OCI-LY1 (cell line): ENCODE measurements around the gene KRTAP10-9.

Experiments used
- H2AFZ ChIP-seq: fragments of 200-600 bp; sonication (generic), shearing (Covaris generic); 2 replicates; pipeline ENCODE4 v1.6.0; 2014; ENCODE audit warnings: antibody characterized with exemption, mild to moderate bottlenecking, low read length
- H3F3A ChIP-seq: fragments of 200-600 bp; sonication (generic), shearing (Covaris generic); 2 replicates; pipeline ENCODE4 v1.6.0; 2014; ENCODE audit warnings: mild to moderate bottlenecking, antibody characterized with exemption, low read length, moderate library complexity; ENCODE audit not compliant: insufficient read depth
- H3K27ac ChIP-seq: fragments of 200-600 bp; sonication (generic); 2 replicates; pipeline ENCODE4 v1.5.1; 2014; ENCODE audit warnings: low read length, mixed run types, mild to moderate bottlenecking, low read depth; ENCODE audit not compliant: poor library complexity, severe bottlenecking
- H3K27me3 ChIP-seq: fragments of 200-600 bp; sonication (generic); 2 replicates; pipeline ENCODE4 v1.6.0; 2014; ENCODE audit warnings: antibody characterized with exemption, mild to moderate bottlenecking, low read length, moderate library complexity; ENCODE audit not compliant: insufficient read depth
- H3K36me3 ChIP-seq: fragments of 200-600 bp; sonication (generic); 2 replicates; pipeline ENCODE4 v1.6.1; 2014; ENCODE audit warnings: mild to moderate bottlenecking, antibody characterized with exemption, low read length, moderate library complexity, mixed read lengths; ENCODE audit not compliant: insufficient read depth
- H3K4me1 ChIP-seq: fragments of 200-600 bp; sonication (generic); 2 replicates; pipeline ENCODE4 v1.5.1; 2014; ENCODE audit warnings: mild to moderate bottlenecking, low read length, moderate library complexity; ENCODE audit not compliant: insufficient read depth, severe bottlenecking
- H3K4me2 ChIP-seq: fragments of 200-600 bp; sonication (generic), shearing (Covaris generic); 2 replicates; pipeline ENCODE4 v1.6.1; 2014; ENCODE audit warnings: low read length
- H3K4me3 ChIP-seq: fragments of 200-600 bp; sonication (generic); 2 replicates; pipeline ENCODE4 v1.5.1; 2014; ENCODE audit warnings: low read length, low read depth, mild to moderate bottlenecking, mixed read lengths; ENCODE audit not compliant: poor library complexity, severe bottlenecking
- H3K79me2 ChIP-seq: fragments of 200-600 bp; shearing (Covaris generic); 2 replicates; pipeline ENCODE4 v1.6.1; 2016; ENCODE audit warnings: mixed run types, low read length, mixed read lengths; ENCODE audit not compliant: insufficient read depth
- H3K9ac ChIP-seq: fragments of 200-600 bp; sonication (generic), shearing (Covaris generic); 2 replicates; pipeline ENCODE4 v1.6.1; 2014; ENCODE audit warnings: mild to moderate bottlenecking, low read length, mixed read lengths
- H3K9me2 ChIP-seq: fragments of 200-600 bp; sonication (generic), shearing (Covaris generic); 2 replicates; pipeline ENCODE4 v1.6.1; 2014; ENCODE audit warnings: low read depth, mild to moderate bottlenecking, low read length, mixed read lengths
- H3K9me3 ChIP-seq: fragments of 200-600 bp; shearing (Covaris generic); 2 replicates; pipeline ENCODE4 v1.6.1; 2014; ENCODE audit warnings: low read length, mixed read lengths
- H4K20me1 ChIP-seq: fragments of 200-600 bp; sonication (generic), shearing (Covaris generic); 2 replicates; pipeline ENCODE4 v1.6.0; 2016; ENCODE audit warnings: mild to moderate bottlenecking, low read length; ENCODE audit not compliant: insufficient read depth
- EZH2 ChIP-seq: fragments of 200-600 bp; sonication (generic), shearing (Covaris generic); IDR thresholded peaks from 2 replicates; pipeline ENCODE4 v1.8.0; 2017; ENCODE audit warnings: borderline replicate concordance, mixed run types, mild to moderate bottlenecking, antibody characterized with exemption, low read length, moderate library complexity, mixed read lengths
- TF ChIP-seq, protein P1 (sequence below): fragments of 200-600 bp; sonication (generic), shearing (Covaris generic); IDR thresholded peaks from 2 replicates; pipeline ENCODE4 v1.5.1; 2017; ENCODE audit warnings: mild to moderate bottlenecking, antibody characterized with exemption, low read length, moderate library complexity, mixed read lengths

Gene KRTAP10-9

GRCh38 chr21:44615911-44616590 is 10.8 kb upstream of the KRTAP10-9 start:
- H3K9me3 ChIP-seq = 0 out of 2 replicates have a peak, but pooled peaks cover 5% of the 10 kb centered on the region
- no peaks in the 10 kb centered on the region for H3F3A ChIP-seq
- no peaks in the 10 kb centered on the region for H3K9me2 ChIP-seq
- H4K20me1 ChIP-seq = no peaks in the 10 kb centered on the region
- no peak overlapping the region for H3K4me3 ChIP-seq
- no peak overlapping the region for H2AFZ ChIP-seq
- no peak overlapping the region for H3K4me2 ChIP-seq
- no peaks in the 10 kb centered on the region; the same call in 1 of the 2 replicates for H3K27me3 ChIP-seq
- H3K27ac ChIP-seq = no peak overlapping the region
- TF ChIP-seq, protein P1, sequence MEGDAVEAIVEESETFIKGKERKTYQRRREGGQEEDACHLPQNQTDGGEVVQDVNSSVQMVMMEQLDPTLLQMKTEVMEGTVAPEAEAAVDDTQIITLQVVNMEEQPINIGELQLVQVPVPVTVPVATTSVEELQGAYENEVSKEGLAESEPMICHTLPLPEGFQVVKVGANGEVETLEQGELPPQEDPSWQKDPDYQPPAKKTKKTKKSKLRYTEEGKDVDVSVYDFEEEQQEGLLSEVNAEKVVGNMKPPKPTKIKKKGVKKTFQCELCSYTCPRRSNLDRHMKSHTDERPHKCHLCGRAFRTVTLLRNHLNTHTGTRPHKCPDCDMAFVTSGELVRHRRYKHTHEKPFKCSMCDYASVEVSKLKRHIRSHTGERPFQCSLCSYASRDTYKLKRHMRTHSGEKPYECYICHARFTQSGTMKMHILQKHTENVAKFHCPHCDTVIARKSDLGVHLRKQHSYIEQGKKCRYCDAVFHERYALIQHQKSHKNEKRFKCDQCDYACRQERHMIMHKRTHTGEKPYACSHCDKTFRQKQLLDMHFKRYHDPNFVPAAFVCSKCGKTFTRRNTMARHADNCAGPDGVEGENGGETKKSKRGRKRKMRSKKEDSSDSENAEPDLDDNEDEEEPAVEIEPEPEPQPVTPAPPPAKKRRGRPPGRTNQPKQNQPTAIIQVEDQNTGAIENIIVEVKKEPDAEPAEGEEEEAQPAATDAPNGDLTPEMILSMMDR = no peak
- no peak for TF ChIP-seq EZH2
- no peaks in the 10 kb centered on the region for H3K79me2 ChIP-seq
- peaks cover 6% of the 10 kb centered on the region for H3K4me1 ChIP-seq
- no peaks in the 10 kb centered on the region for H3K36me3 ChIP-seq
- no peak overlapping the region for H3K9ac ChIP-seq

- H3K4me1 ChIP-seq = peaks cover 6% of the 10 kb centered on the region
- no peaks in the 10 kb centered on the region for H3K36me3 ChIP-seq
- H3K9ac ChIP-seq = no peak overlapping the region
- no peak overlapping the region for H3K4me3 ChIP-seq
- no peak overlapping the region for H3K27ac ChIP-seq
- H3K9me2 ChIP-seq = no peaks in the 10 kb centered on the region
- H4K20me1 ChIP-seq = no peaks in the 10 kb centered on the region
- H3K79me2 ChIP-seq = no peaks in the 10 kb centered on the region
- TF ChIP-seq, protein P1 = no peak
- TF ChIP-seq EZH2 = no peak
- H3K9me3 ChIP-seq = 0 out of 2 replicates have a peak, but pooled peaks cover 5% of the 10 kb centered on the region
- no peak overlapping the region for H2AFZ ChIP-seq
- H3K27me3 ChIP-seq = no peaks in the 10 kb centered on the region; the same call in 1 of the 2 replicates
- H3K4me2 ChIP-seq = no peak overlapping the region
- no peaks in the 10 kb centered on the region for H3F3A ChIP-seq
Observed at GRCh38 chr21:44616591-44616926, 10.3 kb upstream of the KRTAP10-9 start.

- no peaks in the 10 kb centered on the region for H3K79me2 ChIP-seq
- no peak overlapping the region for H2AFZ ChIP-seq
- H3F3A ChIP-seq = no peaks in the 10 kb centered on the region
- peaks cover 6% of the 10 kb centered on the region for H3K4me1 ChIP-seq
- 0 out of 2 replicates have a peak, but pooled peaks cover 5% of the 10 kb centered on the region for H3K9me3 ChIP-seq
- H3K4me3 ChIP-seq = no peak overlapping the region
- H3K9ac ChIP-seq = no peak overlapping the region
- H4K20me1 ChIP-seq = no peaks in the 10 kb centered on the region
- H3K4me2 ChIP-seq = no peak overlapping the region
- no peaks in the 10 kb centered on the region; the same call in 1 of the 2 replicates for H3K27me3 ChIP-seq
- no peaks in the 10 kb centered on the region for H3K36me3 ChIP-seq
- H3K9me2 ChIP-seq = no peaks in the 10 kb centered on the region
- TF ChIP-seq, protein P1 = no peak
- TF ChIP-seq EZH2 = no peak
- H3K27ac ChIP-seq = no peak overlapping the region
Observed at GRCh38 chr21:44617071-44617501, 9.8 kb upstream of the KRTAP10-9 start.
